ENCODE data around the gene MAN1C1. TPM values are rescaled to one million over a fixed set of nuclear protein-coding genes. Genes with fewer than 3 reads are reported as not detected.

MAN1C1 gene
- total and polyA plus RNA-seq, 2 donors (not counting 3 experiments of a cell fraction or from before 2014, with no cell fraction given): 1.5 to 4.0 TPM

DNA sequence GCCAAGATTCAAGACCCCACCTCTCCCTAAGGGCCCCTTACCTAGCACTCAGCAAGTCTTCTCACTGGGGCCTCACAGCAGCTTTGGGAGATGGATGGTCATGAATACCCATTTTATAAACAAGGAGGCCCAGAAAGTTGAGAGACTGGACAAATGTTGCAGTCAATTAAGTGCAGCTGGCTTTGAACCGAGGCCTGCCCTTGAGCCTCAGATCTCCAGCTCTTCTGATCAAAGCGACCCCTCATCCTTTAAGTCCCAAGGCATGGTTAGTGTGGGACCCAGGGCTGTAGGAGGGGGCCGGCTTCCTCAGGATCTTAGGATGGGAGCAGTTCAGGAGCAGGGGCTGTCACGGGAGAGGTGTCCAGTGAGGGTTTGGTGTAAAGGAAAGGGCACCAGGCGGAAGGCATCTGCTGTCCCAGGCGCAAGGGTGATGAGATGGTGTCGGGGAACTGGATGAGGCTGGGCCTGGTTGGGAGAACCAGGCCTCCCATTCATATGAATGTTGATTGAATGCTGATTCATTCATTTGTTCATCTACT, 198.0 kb downstream of the MAN1C1 start:
- no peaks in the 10 kb centered on the region for H3K79me2 ChIP-seq (ENCODE audit: control insufficient read depth, insufficient read depth, low read length)
- no peak overlapping the region for H3K27ac ChIP-seq (ENCODE audit: insufficient read depth, low read depth, low read length)
- dilution Hi-C loops (cut with MboI; ENCODE audit: extremely low pct_ligation_motif_present, low sequenced_read_pairs): no loop called here
- no peak overlapping the region for H3K4me3 ChIP-seq (replicated peaks in 1 of 3; ENCODE audit: insufficient read depth in 1 of 3, low read depth in 1 of 3, low read length in 3 of 3)
- H3K9ac ChIP-seq (replicated peaks; ENCODE audit: extremely low read depth, insufficient read depth, low read length): no peak overlapping the region
- peaks cover 3% of the 10 kb centered on the region for H3K4me1 ChIP-seq (ENCODE audit: control insufficient read depth, extremely low read depth, insufficient read depth, low read length)
- ChIA-PET CTCF (interaction anchor here (1.2 kb wide), 1 partner anchor 206 kb away, joined by 3 read pairs; no protein-coding TSS in a partner anchor), POLR2A (interaction anchor here (0.6 kb wide), 1 partner anchor 53 kb away, joined by 5 read pairs; no protein-coding TSS in a partner anchor)
- no TSS peak for BruUV-seq (replicated peaks)
- H3K27me3 ChIP-seq (ENCODE audit: control insufficient read depth in 2 of 2, insufficient read depth in 2 of 2, low read length in 2 of 2): no peaks in the 10 kb centered on the region
- no peaks in the 10 kb centered on the region for H4K20me1 ChIP-seq (replicated peaks; ENCODE audit: control insufficient read depth, extremely low read depth, insufficient read depth, low read length)
- no peak for FAIRE-seq
- intact Hi-C loops (cut with micrococcal nuclease): no loop called here
- no peak for DNase-seq (ENCODE audit: low read depth, low spot score)
- no peaks in the 10 kb centered on the region for H3K9me1 ChIP-seq (replicated peaks; ENCODE audit: control insufficient read depth, extremely low read depth, insufficient read depth, low read length)
- no peak overlapping the region for H3K4me2 ChIP-seq (ENCODE audit: insufficient read depth, low read length)
- no peak overlapping the region for H2AFZ ChIP-seq (ENCODE audit: low read depth, low read length)
- TF ChIP-seq FOS (IDR thresholded peaks at IDR 0.05; ENCODE audit: borderline replicate concordance, insufficient read depth, low read length): no peak
- peaks cover 7 to 50% of the 10 kb centered on the region in 2 experiments for H3K36me3 ChIP-seq (ENCODE audit: control insufficient read depth in 2 of 2, extremely low read depth in 1 of 2, insufficient read depth in 2 of 2, low read length in 2 of 2)
- H3K9me3 ChIP-seq (replicated peaks; ENCODE audit: control insufficient read depth, insufficient read depth, low read length): no peaks in the 10 kb centered on the region

DNA sequence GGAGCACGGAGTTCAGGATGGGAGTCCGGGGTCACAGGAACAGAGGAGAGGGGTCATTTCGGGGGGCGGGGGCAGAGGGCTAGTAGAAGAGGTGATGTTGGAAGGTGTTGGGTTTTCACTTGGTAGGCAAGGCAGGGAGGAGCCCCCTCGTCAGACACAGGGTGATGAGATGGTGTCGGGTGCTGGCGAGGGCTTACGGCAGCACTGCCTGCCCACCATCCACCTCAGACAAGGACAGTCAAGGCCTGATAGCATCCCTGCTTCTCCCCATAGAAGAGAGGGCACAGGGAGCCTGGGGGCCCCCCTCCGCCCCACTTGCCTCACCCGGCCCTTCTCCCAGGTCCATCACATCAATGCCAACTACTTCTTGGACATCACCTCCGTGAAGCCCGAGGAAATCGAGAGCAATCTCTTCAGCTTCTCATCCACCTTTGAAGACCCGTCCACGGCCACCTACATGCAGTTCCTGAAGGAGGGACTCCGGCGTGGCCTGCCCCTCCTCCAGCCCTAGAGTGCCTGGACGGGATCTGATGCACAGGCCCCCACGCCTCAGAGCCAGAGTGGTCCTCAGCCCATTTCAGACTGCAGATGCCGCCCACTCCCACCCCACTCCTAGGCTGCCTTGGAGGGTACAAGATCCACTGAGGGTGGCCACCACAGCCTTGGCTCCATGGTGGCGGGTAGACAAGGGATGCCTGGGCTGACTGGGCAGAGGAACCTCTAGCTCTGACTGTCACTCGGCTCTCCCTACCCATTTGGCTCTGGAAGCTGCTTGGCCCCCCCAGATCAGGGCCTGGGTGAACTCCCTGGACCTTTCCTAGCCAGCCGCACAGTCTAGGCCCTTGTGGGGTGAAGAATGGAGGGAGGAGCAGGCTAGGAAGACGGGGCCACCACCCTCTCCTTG, 198.9 kb downstream of the MAN1C1 start:
- TF ChIP-seq CTCF (IDR thresholded peaks at IDR 0.05; ENCODE audit: extremely low read depth in 1 of 2, insufficient read depth in 1 of 2, low read depth in 1 of 2, low read length in 2 of 2) (no peak), POLR2A (IDR thresholded peaks at IDR 0.05; ENCODE audit: low read depth, low read length) (no peak), POLR2AphosphoS5 (IDR thresholded peaks at IDR 0.05; ENCODE audit: insufficient read depth, low read depth, low read length) (no peak), FOS (IDR thresholded peaks at IDR 0.05; ENCODE audit: borderline replicate concordance, insufficient read depth, low read length) (no peak), JUN (IDR thresholded peaks at IDR 0.05; ENCODE audit: borderline replicate concordance, insufficient read depth, insufficient read length, low read depth) (no peak), MYC (IDR thresholded peaks at IDR 0.05; ENCODE audit: low read depth, low read length) (no peak)
- intact Hi-C loops (cut with micrococcal nuclease) (no loop called here), dilution Hi-C loops (cut with MboI; ENCODE audit: extremely low pct_ligation_motif_present, low sequenced_read_pairs) (no loop called here)
- FAIRE-seq: no peak
- Histone ChIP-seq H3K79me2 (ENCODE audit: control insufficient read depth, insufficient read depth, low read length) (no peaks in the 10 kb centered on the region), H3K4me3 (replicated peaks in 1 of 3; ENCODE audit: insufficient read depth in 1 of 3, low read depth in 1 of 3, low read length in 3 of 3) (no peak overlapping the region), H3K9me1 (replicated peaks; ENCODE audit: control insufficient read depth, extremely low read depth, insufficient read depth, low read length) (no peaks in the 10 kb centered on the region), H3K9ac (replicated peaks; ENCODE audit: extremely low read depth, insufficient read depth, low read length) (no peak overlapping the region), H2AFZ (ENCODE audit: low read depth, low read length) (no peak overlapping the region), H3K4me2 (ENCODE audit: insufficient read depth, low read length) (no peak overlapping the region), H3K36me3 (ENCODE audit: control insufficient read depth in 2 of 2, extremely low read depth in 1 of 2, insufficient read depth in 2 of 2, low read length in 2 of 2) (peaks cover 4 to 42% of the 10 kb centered on the region in 2 experiments), H3K27me3 (ENCODE audit: control insufficient read depth in 2 of 2, insufficient read depth in 2 of 2, low read length in 2 of 2) (no peaks in the 10 kb centered on the region), H3K4me1 (ENCODE audit: control insufficient read depth, extremely low read depth, insufficient read depth, low read length) (peaks cover 3% of the 10 kb centered on the region), H4K20me1 (replicated peaks; ENCODE audit: control insufficient read depth, extremely low read depth, insufficient read depth, low read length) (no peaks in the 10 kb centered on the region), H3K27ac (ENCODE audit: insufficient read depth, low read depth, low read length) (no peak overlapping the region), H3K9me3 (replicated peaks; ENCODE audit: control insufficient read depth, insufficient read depth, low read length) (no peaks in the 10 kb centered on the region)
- DNase-seq (ENCODE audit: low read depth, low spot score): no peak
- BruUV-seq (replicated peaks): no TSS peak
- POLR2A ChIA-PET: interaction anchor here (0.6 kb wide), 1 partner anchor 54 kb away, joined by 5 read pairs; no protein-coding TSS in a partner anchor
- CTCF ChIA-PET: no interaction called here

Measured in endothelial cell of umbilical vein (primary cell).